ENCODE data around the gene FAM240B.

FAM240B gene

GRCh38 chr9:38733503-38733902 is 13.6 kb upstream of the FAM240B start:
- Histone ChIP-seq H3K4me3 (ENCODE audit: low read depth, low read length, poor library complexity, severe bottlenecking) (no peak overlapping the region), H3K79me2 (ENCODE audit: insufficient read depth, low read length) (no peaks in the 10 kb centered on the region), H3K9ac (ENCODE audit: low read length) (no peak overlapping the region), H2AFZ (ENCODE audit: low read length) (no peak overlapping the region), H4K20me1 (ENCODE audit: insufficient read depth, low read length) (no peaks in the 10 kb centered on the region), H3K9me3 (ENCODE audit: low read length) (no peaks in the 10 kb centered on the region), H3K27ac (ENCODE audit: low read depth, low read length, poor library complexity, severe bottlenecking) (no peak overlapping the region), H3K27me3 (ENCODE audit: insufficient read depth, low read length) (no peaks in the 10 kb centered on the region), H3K4me2 (ENCODE audit: low read length) (no peak overlapping the region), H3K9me2 (ENCODE audit: low read depth, low read length) (no peaks in the 10 kb centered on the region), H3K36me3 (ENCODE audit: insufficient read depth, low read length) (no peaks in the 10 kb centered on the region), H3F3A (ENCODE audit: insufficient read depth, low read length) (no peaks in the 10 kb centered on the region), H3K4me1 (ENCODE audit: insufficient read depth, low read length, severe bottlenecking) (no peaks in the 10 kb centered on the region)
- TF ChIP-seq CTCF (IDR thresholded peaks at IDR 0.05; ENCODE audit: low read length), result no peak
- no peak for TF ChIP-seq EZH2 (IDR thresholded peaks at IDR 0.05; ENCODE audit: borderline replicate concordance, low read length)

- Histone ChIP-seq H3K9me3 (ENCODE audit: low read length) (no peaks in the 10 kb centered on the region), H3K36me3 (ENCODE audit: insufficient read depth, low read length) (no peaks in the 10 kb centered on the region), H3K27me3 (ENCODE audit: insufficient read depth, low read length) (no peaks in the 10 kb centered on the region), H3K9me2 (ENCODE audit: low read depth, low read length) (no peaks in the 10 kb centered on the region), H3K27ac (ENCODE audit: low read depth, low read length, poor library complexity, severe bottlenecking) (no peak overlapping the region), H3K4me3 (ENCODE audit: low read depth, low read length, poor library complexity, severe bottlenecking) (no peak overlapping the region), H3K4me2 (ENCODE audit: low read length) (no peak overlapping the region), H3K4me1 (ENCODE audit: insufficient read depth, low read length, severe bottlenecking) (no peaks in the 10 kb centered on the region), H4K20me1 (ENCODE audit: insufficient read depth, low read length) (no peaks in the 10 kb centered on the region), H3F3A (ENCODE audit: insufficient read depth, low read length) (no peaks in the 10 kb centered on the region), H2AFZ (ENCODE audit: low read length) (no peak overlapping the region), H3K79me2 (ENCODE audit: insufficient read depth, low read length) (no peaks in the 10 kb centered on the region), H3K9ac (ENCODE audit: low read length) (no peak overlapping the region)
- TF ChIP-seq EZH2 (IDR thresholded peaks at IDR 0.05; ENCODE audit: borderline replicate concordance, low read length) (no peak), CTCF (IDR thresholded peaks at IDR 0.05; ENCODE audit: low read length) (no peak)
These were observed 13.0 kb upstream of the FAM240B start for GRCh38 chr9:38732885-38733284.

- Histone ChIP-seq H3K4me3 (ENCODE audit: low read depth, low read length, poor library complexity, severe bottlenecking) (no peak overlapping the region), H3K4me2 (ENCODE audit: low read length) (no peak overlapping the region), H3K9me2 (ENCODE audit: low read depth, low read length) (no peaks in the 10 kb centered on the region), H3K79me2 (ENCODE audit: insufficient read depth, low read length) (no peaks in the 10 kb centered on the region), H3F3A (ENCODE audit: insufficient read depth, low read length) (no peaks in the 10 kb centered on the region), H4K20me1 (ENCODE audit: insufficient read depth, low read length) (no peaks in the 10 kb centered on the region), H3K9ac (ENCODE audit: low read length) (no peak overlapping the region), H3K36me3 (ENCODE audit: insufficient read depth, low read length) (no peaks in the 10 kb centered on the region), H2AFZ (ENCODE audit: low read length) (no peak overlapping the region), H3K27me3 (ENCODE audit: insufficient read depth, low read length) (no peaks in the 10 kb centered on the region), H3K27ac (ENCODE audit: low read depth, low read length, poor library complexity, severe bottlenecking) (no peak overlapping the region), H3K9me3 (ENCODE audit: low read length) (no peaks in the 10 kb centered on the region), H3K4me1 (ENCODE audit: insufficient read depth, low read length, severe bottlenecking) (no peaks in the 10 kb centered on the region)
- TF ChIP-seq EZH2 (IDR thresholded peaks at IDR 0.05; ENCODE audit: borderline replicate concordance, low read length), result no peak
- TF ChIP-seq CTCF (IDR thresholded peaks at IDR 0.05; ENCODE audit: low read length), result no peak; the same call in 1 of the 2 replicates
These were observed 7.6 kb upstream of the FAM240B start for GRCh38 chr9:38727497-38728001.

Data from OCI-LY1 (cell line).